Activated T-cell treated with anti-CD3 and anti-CD28 coated beads, Interleukin-2, amount 50 U/mL, for 24 hours (primary cell): Measurements from ENCODE around the gene LBX1.

ENCODE experiments used
- DNase-seq: peaks from one replicate; pipeline ENCODE4 v3.0.0-alpha.2; 2020
- H3K27ac Mint-ChIP-seq: 2 replicates; pipeline ENCODE4 v1.8.0; 2020; ENCODE audit warnings: mild to moderate bottlenecking, mixed read lengths
- H3K27me3 Mint-ChIP-seq: 2 replicates; pipeline ENCODE4 v1.8.0; 2020; ENCODE audit warnings: mixed read lengths
- H3K36me3 Mint-ChIP-seq: 2 replicates; pipeline ENCODE4 v1.8.0; 2020; ENCODE audit warnings: low read depth, mixed read lengths
- H3K4me1 Mint-ChIP-seq: 2 replicates; pipeline ENCODE4 v1.8.0; 2020; ENCODE audit warnings: low read depth, mixed read lengths
- H3K4me3 Mint-ChIP-seq: 2 replicates; pipeline ENCODE4 v1.8.0; 2020; ENCODE audit warnings: mild to moderate bottlenecking, moderate library complexity, mixed read lengths
- H3K9me3 Mint-ChIP-seq: 2 replicates; pipeline ENCODE4 v1.8.0; 2020; ENCODE audit warnings: mixed read lengths

Gene LBX1

DNA sequence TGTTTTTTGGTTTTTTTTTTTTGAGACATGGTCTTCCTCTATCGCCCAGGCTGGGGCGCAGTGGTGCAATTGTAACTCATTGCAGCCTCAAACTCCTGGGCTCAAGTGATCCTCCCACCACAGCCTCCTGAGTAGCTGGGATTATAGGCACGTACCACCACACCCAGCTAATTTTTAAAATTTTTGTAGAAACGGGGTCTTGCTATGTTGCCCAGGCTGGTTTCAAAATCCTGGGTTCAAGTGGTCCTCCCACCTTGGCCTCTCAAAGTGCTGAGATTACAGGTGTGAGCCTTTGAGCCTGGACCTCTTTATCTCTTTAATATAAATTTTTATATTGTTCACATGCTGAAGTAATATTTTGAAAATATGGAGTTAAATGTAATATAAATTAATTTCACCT lies 28.2 kb upstream of the LBX1 start:
- Mint-ChIP-seq H3K36me3 (no peaks in the 10 kb centered on the region), H3K27ac (no peak overlapping the region), H3K4me3 (no peak overlapping the region), H3K9me3 (peaks cover 4% of the 10 kb centered on the region), H3K27me3 (peaks cover 53% of the 10 kb centered on the region), H3K4me1 (no peaks in the 10 kb centered on the region)
- no peak for DNase-seq

DNA sequence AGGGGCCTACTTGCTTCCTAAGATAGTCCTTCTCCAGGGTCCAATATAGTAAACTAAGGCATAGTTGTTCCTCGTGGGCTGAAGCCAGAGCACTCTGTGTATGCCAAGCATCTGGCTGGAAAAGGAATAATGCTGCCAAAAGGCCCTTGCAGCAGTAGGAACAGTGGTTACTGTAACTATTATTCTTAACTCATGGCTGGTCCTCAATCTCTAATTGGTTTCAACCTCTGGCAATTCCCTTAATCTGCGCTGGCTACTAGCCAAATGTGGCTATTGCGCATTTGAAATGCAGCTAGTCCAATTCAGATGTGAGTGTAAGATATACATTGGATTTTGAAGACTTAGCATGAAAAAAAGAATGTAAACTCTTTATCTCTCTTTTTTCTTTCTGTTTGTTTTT lies 27.8 kb upstream of the LBX1 start:
- peaks cover 4% of the 10 kb centered on the region for H3K9me3 Mint-ChIP-seq
- H3K4me1 Mint-ChIP-seq, result no peaks in the 10 kb centered on the region
- no peak overlapping the region for H3K4me3 Mint-ChIP-seq
- no peaks in the 10 kb centered on the region for H3K36me3 Mint-ChIP-seq
- H3K27me3 Mint-ChIP-seq, result peaks cover 49% of the 10 kb centered on the region
- H3K27ac Mint-ChIP-seq, result no peak overlapping the region
- DNase-seq, result no peak

DNA sequence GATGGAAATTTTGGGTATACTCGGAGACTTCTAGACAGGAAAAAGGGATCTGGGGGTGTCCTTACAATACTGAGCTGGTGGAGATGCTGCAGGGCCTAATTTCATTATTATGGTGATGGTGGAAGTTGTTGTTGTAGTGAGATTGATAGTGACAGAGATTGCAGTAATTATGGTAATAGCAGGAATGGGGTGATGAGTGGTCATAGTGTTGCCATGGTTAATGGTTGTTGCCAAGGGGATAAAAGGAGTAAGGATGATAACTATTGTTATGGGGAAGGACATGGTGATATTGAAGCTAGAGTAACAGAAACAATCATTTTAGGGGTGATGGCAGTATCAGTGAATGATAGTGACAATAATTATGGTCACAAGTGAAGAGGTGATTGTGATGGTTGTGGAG lies 27.1 kb upstream of the LBX1 start:
- no peak overlapping the region for H3K4me3 Mint-ChIP-seq
- DNase-seq, result no peak
- no peak overlapping the region for H3K27ac Mint-ChIP-seq
- H3K27me3 Mint-ChIP-seq, result peaks cover 47% of the 10 kb centered on the region
- peaks cover 4% of the 10 kb centered on the region for H3K9me3 Mint-ChIP-seq
- no peaks in the 10 kb centered on the region for H3K36me3 Mint-ChIP-seq
- no peaks in the 10 kb centered on the region for H3K4me1 Mint-ChIP-seq

DNA sequence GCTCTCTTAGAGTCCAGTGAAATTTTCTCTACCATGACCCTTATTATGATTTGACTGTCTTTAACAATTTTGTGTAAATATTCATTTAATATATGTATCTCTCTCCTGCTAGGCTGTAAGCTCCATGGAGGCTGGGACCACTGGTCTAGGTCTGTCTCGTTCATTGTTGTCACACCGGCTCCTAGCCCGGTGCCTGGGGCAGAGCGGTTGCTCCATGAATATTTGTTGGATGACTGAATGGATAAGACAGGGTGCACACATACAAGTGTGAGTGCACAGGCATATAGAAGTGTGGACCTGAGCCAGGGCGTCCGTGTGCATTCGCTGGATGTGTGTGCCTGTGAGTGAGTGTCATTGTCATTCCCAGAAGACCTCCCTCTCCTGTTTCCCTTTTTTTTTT lies 20.9 kb upstream of the LBX1 start:
- Mint-ChIP-seq H3K4me3 (no peak overlapping the region), H3K27me3 (peaks cover 60% of the 10 kb centered on the region), H3K9me3 (no peaks in the 10 kb centered on the region)

DNA sequence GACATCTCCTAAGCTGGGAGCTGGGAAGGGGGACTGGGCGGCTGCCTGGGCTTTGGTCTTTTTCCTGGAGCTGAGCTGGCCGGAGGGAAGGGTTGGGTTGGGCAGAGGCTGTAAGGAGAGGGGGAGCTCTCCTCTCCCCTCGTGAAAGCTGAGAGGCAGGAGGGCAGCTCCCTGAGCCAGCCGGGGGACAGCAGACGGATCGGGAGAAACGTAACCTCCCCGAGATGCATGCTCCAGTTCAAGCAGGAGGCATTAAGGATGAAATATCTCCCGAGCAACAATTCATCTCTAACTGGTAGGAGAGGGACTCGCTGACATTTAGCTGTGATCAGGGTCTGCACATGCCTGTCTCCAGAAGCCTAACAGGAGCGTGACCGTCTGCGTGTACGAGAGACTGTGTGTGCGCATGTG lies 19.9 kb upstream of the LBX1 start:
- Mint-ChIP-seq H3K4me3 (no peak overlapping the region), H3K4me1 (no peaks in the 10 kb centered on the region), H3K27ac (no peak overlapping the region), H3K27me3 (peaks cover 59% of the 10 kb centered on the region), H3K36me3 (no peaks in the 10 kb centered on the region), H3K9me3 (no peaks in the 10 kb centered on the region)
- no peak for DNase-seq

More for the DNA sequence above, 20.9 kb upstream of the LBX1 start:
- Mint-ChIP-seq H3K27ac (no peak overlapping the region), H3K36me3 (no peaks in the 10 kb centered on the region), H3K4me1 (no peaks in the 10 kb centered on the region)
- no peak for DNase-seq

DNA sequence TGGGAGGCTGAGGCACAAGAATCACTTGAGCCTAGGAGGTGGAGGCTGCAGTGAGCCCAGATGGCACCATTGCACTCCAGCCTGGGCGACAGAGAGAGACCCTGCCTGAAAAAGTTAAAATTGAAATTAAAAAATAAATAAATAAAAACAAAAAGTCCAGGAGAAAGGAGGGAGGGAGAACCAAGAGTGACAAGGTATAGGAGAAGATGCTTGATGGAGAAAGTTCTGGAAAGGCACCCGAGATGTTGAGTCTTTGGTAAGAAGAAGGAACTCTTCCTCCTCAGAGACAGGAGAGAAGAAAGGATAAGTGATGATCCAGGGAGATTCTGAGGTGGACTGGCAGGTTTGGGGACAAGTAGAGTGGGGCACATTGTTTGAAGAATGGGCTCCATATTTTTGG lies 17.4 kb upstream of the LBX1 start:
- DNase-seq, result no peak
- Mint-ChIP-seq H3K27me3 (peaks cover 67% of the 10 kb centered on the region), H3K9me3 (no peaks in the 10 kb centered on the region), H3K27ac (no peak overlapping the region), H3K4me1 (no peaks in the 10 kb centered on the region), H3K36me3 (no peaks in the 10 kb centered on the region), H3K4me3 (no peak overlapping the region)

DNA sequence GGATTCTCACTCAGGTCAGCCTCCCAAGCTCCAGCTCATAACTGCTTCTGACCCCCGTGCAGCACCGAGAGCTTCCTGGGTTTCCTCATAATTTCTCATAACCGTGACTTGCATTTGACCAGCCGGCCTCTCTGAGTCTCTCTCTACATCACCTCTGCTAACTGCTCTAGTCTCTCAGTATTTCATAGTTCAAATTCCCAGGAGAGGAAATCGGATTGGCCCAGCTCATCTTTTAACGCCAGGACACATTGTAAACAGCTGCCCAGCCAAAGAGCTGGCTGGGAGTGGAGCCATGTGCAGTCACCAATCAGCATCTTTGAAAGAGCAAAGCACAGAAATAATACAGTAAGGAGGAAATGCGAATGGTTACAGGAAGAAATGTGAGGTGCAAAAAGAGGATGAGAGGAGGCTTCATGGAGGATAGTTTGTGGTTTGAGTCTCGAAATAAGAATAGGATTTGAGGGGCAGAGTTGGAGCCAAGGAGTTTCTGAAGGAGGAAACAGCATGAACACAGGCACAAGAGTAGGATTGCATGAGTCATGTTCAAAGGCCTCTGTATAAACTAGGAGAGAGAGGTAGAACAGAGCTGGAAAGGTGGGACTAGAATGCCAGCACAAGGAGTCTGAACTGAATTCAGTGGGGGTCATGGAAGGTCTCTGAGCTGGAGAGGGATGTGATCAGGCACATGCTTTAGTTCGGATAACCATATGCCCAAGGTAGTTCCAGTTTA lies 15.2 kb upstream of the LBX1 start:
- Mint-ChIP-seq H3K36me3 (no peaks in the 10 kb centered on the region), H3K27ac (no peak overlapping the region), H3K27me3 (peaks cover 73% of the 10 kb centered on the region), H3K4me3 (no peak overlapping the region), H3K4me1 (no peaks in the 10 kb centered on the region), H3K9me3 (no peaks in the 10 kb centered on the region)
- no peak for DNase-seq

DNA sequence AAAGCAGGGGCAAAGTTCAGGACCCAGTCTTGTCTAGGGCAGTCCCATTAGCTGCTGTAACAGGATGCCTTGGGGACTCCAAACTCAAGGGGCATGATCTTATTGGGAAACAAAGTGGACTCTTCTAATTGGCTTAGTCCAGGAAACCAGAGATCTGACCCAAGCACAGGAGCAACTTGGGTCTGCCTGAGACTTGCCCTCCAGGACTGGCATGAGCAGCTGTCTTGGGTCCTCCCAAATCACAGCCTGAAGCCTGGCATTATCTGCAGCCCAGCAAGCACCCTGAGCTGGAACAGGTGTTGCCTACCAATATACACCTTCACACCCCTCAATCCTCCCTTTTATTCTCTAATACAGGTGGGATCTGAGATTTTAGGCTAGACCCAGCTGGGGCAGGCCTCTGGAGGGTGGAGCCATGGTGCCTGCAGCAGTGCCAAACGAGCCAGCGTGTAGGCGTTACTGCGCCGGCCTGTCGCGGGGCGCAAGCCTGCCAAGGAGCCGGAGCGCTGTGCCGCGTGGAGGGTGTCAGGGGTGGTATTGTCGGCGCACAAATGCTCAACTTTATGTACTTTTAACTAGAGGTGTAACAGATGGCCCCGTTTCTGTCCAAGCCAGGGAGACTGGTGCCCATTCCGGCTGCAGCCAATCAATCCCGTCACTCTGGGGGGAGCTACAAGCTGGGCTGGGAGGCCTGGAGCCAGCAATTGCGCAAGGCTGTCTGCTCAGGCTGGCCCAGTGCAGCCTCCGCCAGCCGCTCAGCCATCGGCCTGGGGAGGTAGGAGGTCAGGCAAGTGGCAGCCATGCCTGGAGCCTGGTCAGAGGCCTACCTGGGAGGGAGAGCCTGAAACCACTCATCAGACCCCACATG lies 12.8 kb upstream of the LBX1 start:
- Mint-ChIP-seq H3K4me3 (no peak overlapping the region), H3K36me3 (no peaks in the 10 kb centered on the region), H3K9me3 (no peaks in the 10 kb centered on the region), H3K27me3 (peaks cover 84% of the 10 kb centered on the region), H3K27ac (no peak overlapping the region), H3K4me1 (peaks cover 10% of the 10 kb centered on the region)
- DNase-seq, result no peak

DNA sequence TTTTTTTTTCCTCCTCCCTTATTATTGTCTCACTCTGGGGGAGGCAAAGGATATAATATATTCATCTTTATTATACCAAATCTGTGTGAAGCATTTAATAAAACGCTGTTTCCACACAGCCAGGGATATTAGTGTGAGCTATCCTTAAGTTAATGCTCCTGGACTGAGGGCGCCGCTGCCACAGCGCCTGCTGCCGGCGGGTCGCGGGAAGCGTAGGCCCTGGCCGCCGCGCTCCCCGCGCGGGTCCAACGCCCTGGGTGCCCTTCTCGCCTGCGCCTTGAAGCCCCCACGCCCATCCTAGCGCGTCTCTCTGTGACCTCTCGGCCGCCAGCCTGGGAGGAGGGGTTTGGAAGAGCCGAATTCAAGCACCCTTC lies 9.5 kb upstream of the LBX1 start:
- Mint-ChIP-seq H3K4me1 (peaks cover 20% of the 10 kb centered on the region), H3K9me3 (no peaks in the 10 kb centered on the region), H3K27ac (no peak overlapping the region), H3K27me3 (peaks cover 90% of the 10 kb centered on the region), H3K4me3 (no peak overlapping the region), H3K36me3 (no peaks in the 10 kb centered on the region)
- peak; percentile 50 for DNase-seq

DNA sequence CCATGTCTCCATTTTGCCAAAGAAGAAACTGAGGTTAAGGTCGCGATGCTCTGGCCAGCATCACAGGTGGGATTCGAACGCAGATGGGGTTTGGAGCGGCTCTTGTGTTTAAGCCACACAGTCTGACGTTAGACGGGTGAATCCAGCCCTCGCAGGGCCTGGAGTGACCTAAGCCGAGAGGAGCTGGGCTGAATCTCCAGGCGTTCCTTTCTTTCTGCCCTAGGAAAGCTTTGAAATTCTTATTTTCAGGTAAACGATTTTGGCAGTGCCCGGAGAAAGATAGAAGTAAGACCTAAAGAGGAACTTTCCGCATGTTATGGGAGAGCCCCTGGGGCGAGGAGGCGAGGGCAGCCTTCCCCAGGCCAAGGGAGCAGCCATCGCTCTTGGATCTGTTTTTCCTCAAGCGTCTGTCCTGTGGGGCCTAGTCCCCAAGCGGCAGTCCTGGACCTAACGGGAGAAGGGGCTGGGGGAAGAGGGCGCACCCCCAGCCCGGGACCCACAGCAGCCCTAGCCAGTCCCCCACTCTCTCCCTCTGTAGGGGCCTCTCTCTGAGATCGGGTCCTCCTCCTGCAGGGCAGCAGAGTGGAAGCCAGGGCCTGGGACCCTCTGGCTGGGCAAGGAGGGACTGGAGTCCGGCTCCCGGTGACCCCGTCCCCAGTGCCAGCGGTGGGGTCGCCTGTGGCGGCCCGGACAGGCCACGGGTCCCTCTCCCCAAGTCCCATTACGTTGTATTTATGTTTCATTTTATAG lies 8.9 kb upstream of the LBX1 start:
- H3K27me3 Mint-ChIP-seq, result peaks cover 90% of the 10 kb centered on the region
- no peak overlapping the region for H3K27ac Mint-ChIP-seq
- no peaks in the 10 kb centered on the region for H3K36me3 Mint-ChIP-seq
- no peak for DNase-seq
- peaks cover 20% of the 10 kb centered on the region for H3K4me1 Mint-ChIP-seq
- H3K9me3 Mint-ChIP-seq, result no peaks in the 10 kb centered on the region
- H3K4me3 Mint-ChIP-seq, result no peak overlapping the region

DNA sequence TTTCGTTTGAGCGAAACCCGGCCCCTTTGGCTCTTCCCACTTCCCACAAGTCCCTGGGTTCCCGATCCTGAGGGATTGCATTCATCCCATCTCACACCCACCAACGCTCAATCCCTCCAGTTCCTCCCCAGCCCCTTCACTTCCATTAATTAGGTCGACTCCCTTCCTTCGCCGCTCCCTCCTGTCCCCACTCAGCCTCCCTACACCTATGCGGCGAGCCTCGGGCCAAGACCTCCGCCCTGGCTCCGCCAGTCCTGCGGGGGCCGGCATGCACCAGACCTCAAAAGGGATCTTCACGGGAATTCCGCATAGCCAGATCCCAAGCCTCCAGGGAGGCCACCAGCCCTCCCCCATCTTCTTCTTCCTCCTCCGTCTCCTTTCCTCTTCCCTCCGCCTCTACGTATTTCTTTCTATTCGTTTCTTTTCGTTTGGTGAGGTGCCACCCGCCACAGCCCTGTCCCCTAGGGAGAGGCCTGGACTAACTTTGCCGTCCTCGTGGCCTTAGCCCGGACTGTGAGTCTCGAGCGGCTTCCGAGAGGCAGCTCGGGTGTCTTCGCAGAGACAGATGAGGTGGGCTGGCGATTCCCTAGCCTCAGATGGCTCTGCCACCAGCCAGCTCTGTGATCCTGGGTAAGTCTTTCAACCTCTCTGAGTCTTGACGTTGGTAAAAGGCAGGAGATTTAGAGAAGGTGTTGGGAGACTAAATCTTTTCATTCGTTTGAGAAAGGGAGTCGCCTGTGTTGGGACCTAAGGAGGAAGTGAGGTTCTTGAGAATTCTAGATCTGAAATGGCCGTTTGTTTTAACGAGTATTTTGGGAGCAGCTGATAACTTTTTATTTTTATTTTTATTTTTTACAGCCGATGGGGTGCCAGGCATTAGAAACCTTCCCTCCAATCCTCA lies 8.1 kb upstream of the LBX1 start:
- Mint-ChIP-seq H3K9me3 (no peaks in the 10 kb centered on the region), H3K27ac (no peak overlapping the region), H3K4me1 (peaks cover 20% of the 10 kb centered on the region), H3K4me3 (peak overlapping the region; percentile 51), H3K36me3 (no peaks in the 10 kb centered on the region), H3K27me3 (peaks cover 90% of the 10 kb centered on the region)
- DNase-seq, result peak; percentile 48

DNA sequence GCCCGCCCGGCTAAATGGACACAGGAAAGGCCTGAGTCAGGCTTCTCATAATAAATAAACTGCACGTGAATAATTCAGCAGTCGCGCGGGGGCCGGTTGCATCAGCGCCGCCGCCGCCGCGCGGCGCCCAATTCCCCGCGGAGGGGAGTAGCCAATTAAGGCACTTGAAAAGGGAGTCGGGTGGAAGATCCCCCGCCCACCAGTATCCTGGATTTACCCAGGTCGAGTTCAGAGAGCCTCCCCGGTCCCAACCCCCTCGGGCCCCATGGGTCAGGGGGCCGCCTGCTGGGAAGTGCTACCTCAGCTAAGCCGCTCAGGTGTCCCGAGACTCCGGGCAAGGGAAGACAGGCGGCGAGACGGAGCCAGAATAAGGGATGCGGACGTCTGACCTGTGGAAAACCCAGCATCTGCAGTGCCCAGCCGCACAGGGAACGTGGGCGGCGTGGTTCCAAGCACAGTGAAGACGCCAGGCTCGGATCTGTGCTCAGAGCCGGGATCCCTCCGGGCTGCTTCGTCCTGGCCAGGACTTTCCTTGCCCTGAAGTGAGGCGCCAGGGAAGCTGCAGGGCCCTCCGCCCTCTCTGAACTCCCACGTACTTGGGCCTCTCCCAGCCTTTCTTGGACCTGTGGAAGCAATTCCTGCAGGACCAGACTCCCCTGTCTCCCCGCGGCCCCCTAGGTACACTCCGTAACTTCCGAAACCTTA lies 7.3 kb upstream of the LBX1 start:
- no peaks in the 10 kb centered on the region for H3K9me3 Mint-ChIP-seq
- peaks cover 20% of the 10 kb centered on the region for H3K4me1 Mint-ChIP-seq
- no peak for DNase-seq
- H3K27ac Mint-ChIP-seq, result no peak overlapping the region
- no peaks in the 10 kb centered on the region for H3K36me3 Mint-ChIP-seq
- H3K27me3 Mint-ChIP-seq, result peaks cover 97% of the 10 kb centered on the region
- H3K4me3 Mint-ChIP-seq, result peak overlapping the region; percentile 51

DNA sequence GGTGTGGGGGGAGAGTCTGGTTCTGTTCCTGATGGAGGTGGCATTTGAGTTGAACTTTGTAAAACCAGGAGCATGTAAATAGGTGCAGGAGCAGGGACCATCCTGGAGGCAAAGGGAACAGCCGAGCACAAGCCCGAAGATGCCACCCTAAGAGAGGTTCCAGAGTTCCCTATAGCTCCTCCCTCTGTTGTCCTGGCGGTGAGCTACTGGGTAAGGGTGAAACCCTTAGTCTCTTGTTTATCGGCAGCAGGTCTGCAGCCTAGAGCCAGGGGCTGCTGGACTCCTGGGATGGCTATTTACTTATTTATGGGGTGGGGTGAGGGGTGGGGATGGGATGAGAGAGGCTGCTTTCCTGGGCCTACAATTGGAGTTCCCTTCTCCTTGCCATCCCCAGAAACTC lies 6.5 kb upstream of the LBX1 start:
- H3K36me3 Mint-ChIP-seq, result no peaks in the 10 kb centered on the region
- DNase-seq, result no peak
- peaks cover 97% of the 10 kb centered on the region for H3K27me3 Mint-ChIP-seq
- H3K4me1 Mint-ChIP-seq, result peaks cover 20% of the 10 kb centered on the region
- H3K9me3 Mint-ChIP-seq, result no peaks in the 10 kb centered on the region
- H3K4me3 Mint-ChIP-seq, result no peak overlapping the region
- H3K27ac Mint-ChIP-seq, result no peak overlapping the region
